HEK293 (cell line): Measurements from ENCODE around the gene KLK13.

ENCODE experiments used
- BCL11B ChIP-seq: fragments of 450-650 bp; formaldehyde crosslinking; IDR thresholded peaks from 2 replicates; pipeline ENCODE4 v1.5.1; 2016; ENCODE audit warnings: low read depth, missing biosample characterization, missing genetic modification characterization
- GLI2 ChIP-seq: fragments of 450-650 bp; formaldehyde crosslinking; IDR thresholded peaks from 2 replicates; pipeline ENCODE4; 2017; ENCODE audit warnings: missing biosample characterization, missing genetic modification characterization, low read depth, borderline replicate concordance
- KLF16 ChIP-seq: fragments of 450-650 bp; formaldehyde crosslinking; IDR thresholded peaks from 2 replicates; pipeline ENCODE4 v1.5.1; 2017; ENCODE audit warnings: missing biosample characterization, missing genetic modification characterization
- KLF8 ChIP-seq: fragments of 450-650 bp; formaldehyde crosslinking; IDR thresholded peaks from 2 replicates; pipeline ENCODE4 v1.5.1; 2016; ENCODE audit warnings: missing biosample characterization, missing genetic modification characterization
- MEIS1 ChIP-seq: sonication (generic); formaldehyde crosslinking; IDR thresholded peaks from 2 replicates; pipeline ENCODE4 v1.8.1; 2022; ENCODE audit warnings: missing genetic modification reagents, mild to moderate bottlenecking, borderline replicate concordance
- SP3 ChIP-seq: fragments of 450-650 bp; formaldehyde crosslinking; IDR thresholded peaks from 2 replicates; pipeline ENCODE4 v1.5.1; 2016; ENCODE audit warnings: missing biosample characterization, missing genetic modification characterization
- SP7 ChIP-seq: fragments of 450-650 bp; formaldehyde crosslinking; IDR thresholded peaks from 2 replicates; pipeline ENCODE4 v1.5.1; 2016; ENCODE audit warnings: missing biosample characterization, missing genetic modification characterization
- YY1 ChIP-seq: fragments of 450-650 bp; formaldehyde crosslinking; IDR thresholded peaks from 2 replicates; pipeline ENCODE4 v1.5.1; 2018; ENCODE audit warnings: missing biosample characterization, missing genetic modification characterization
- YY2 ChIP-seq: fragments of 450-650 bp; formaldehyde crosslinking; IDR thresholded peaks from 2 replicates; pipeline ENCODE4 v1.5.1; 2016; ENCODE audit warnings: missing biosample characterization, missing genetic modification characterization
- ZBTB48 ChIP-seq: fragments of 450-650 bp; formaldehyde crosslinking; IDR thresholded peaks from 2 replicates; pipeline ENCODE4 v1.5.1; 2016; ENCODE audit warnings: missing biosample characterization, missing genetic modification characterization
- ZNF114 ChIP-seq: fragments of 450-650 bp; formaldehyde crosslinking; IDR thresholded peaks from 2 replicates; pipeline ENCODE4 v1.5.0; 2017; ENCODE audit warnings: missing biosample characterization, missing genetic modification characterization
- ZNF133 ChIP-seq: fragments of 450-650 bp; formaldehyde crosslinking; IDR thresholded peaks from 2 replicates; pipeline ENCODE4 v1.5.1; 2016; ENCODE audit warnings: missing biosample characterization, missing genetic modification characterization
- ZNF140 ChIP-seq: fragments of 450-650 bp; formaldehyde crosslinking; IDR thresholded peaks from 2 replicates; pipeline ENCODE4 v1.5.1; 2016; ENCODE audit warnings: missing biosample characterization, missing genetic modification characterization
- ZNF19 ChIP-seq: fragments of 450-650 bp; formaldehyde crosslinking; IDR thresholded peaks from 2 replicates; pipeline ENCODE4; 2016; ENCODE audit warnings: missing biosample characterization, missing genetic modification characterization, low read depth
- ZNF274 ChIP-seq, 2 experiments: fragments of 200-500 bp in 1 of 2; fragments of 450-650 bp in 1 of 2; sonication (Bioruptor generic) in 1 of 2; formaldehyde crosslinking in 1 of 2; IDR thresholded peaks; 2 replicates each; pipeline versions ENCODE4 v1.5.1 to v1.6.1; 2014 to 2016; ENCODE audit warnings: borderline replicate concordance in 1 of 2, inconsistent platforms in 1 of 2, low read length in 1 of 2, missing biosample characterization in 1 of 2, missing genetic modification characterization in 1 of 2
- ZNF561 ChIP-seq: fragments of 450-650 bp; IDR thresholded peaks from 2 replicates; pipeline ENCODE4 v1.5.1; 2018; ENCODE audit warnings: missing biosample characterization, missing genetic modification characterization, borderline replicate concordance
- ZNF585B ChIP-seq: fragments of 450-650 bp; formaldehyde crosslinking; IDR thresholded peaks from 2 replicates; pipeline ENCODE4 v1.5.1; 2016; ENCODE audit warnings: missing biosample characterization, missing genetic modification characterization
- ZNF621 ChIP-seq: fragments of 450-650 bp; formaldehyde crosslinking; IDR thresholded peaks from 2 replicates; pipeline ENCODE4 v1.5.1; 2017; ENCODE audit warnings: missing biosample characterization, missing genetic modification characterization
- ZNF654 ChIP-seq: fragments of 450-650 bp; formaldehyde crosslinking; IDR thresholded peaks from 2 replicates; pipeline ENCODE4 v1.5.1; 2016; ENCODE audit warnings: low read depth, missing biosample characterization, missing genetic modification characterization
- ZNF768 ChIP-seq: fragments of 450-650 bp; formaldehyde crosslinking; IDR thresholded peaks from 2 replicates; pipeline ENCODE4 v1.5.1; 2018; ENCODE audit warnings: missing biosample characterization, mild to moderate bottlenecking, missing genetic modification characterization
- ZNF777 ChIP-seq: fragments of 450-650 bp; formaldehyde crosslinking; IDR thresholded peaks from 2 replicates; pipeline ENCODE4 v1.5.1; 2017; ENCODE audit warnings: missing biosample characterization, missing genetic modification characterization, borderline replicate concordance
- ZSCAN16 ChIP-seq: fragments of 450-650 bp; formaldehyde crosslinking; IDR thresholded peaks from 2 replicates; pipeline ENCODE4 v1.5.1; 2016; ENCODE audit warnings: missing biosample characterization, missing genetic modification characterization
- TF ChIP-seq, protein P1 (sequence below): fragments of 450-650 bp; formaldehyde crosslinking; IDR thresholded peaks from 2 replicates; pipeline ENCODE4 v1.5.1; 2017; ENCODE audit warnings: missing biosample characterization, missing genetic modification characterization
- TF ChIP-seq, protein P2 (sequence below): fragments of 450-650 bp; formaldehyde crosslinking; IDR thresholded peaks from 2 replicates; pipeline ENCODE4 v1.5.1; 2016; ENCODE audit warnings: missing biosample characterization, missing genetic modification characterization
- TF ChIP-seq, protein P3 (sequence below): fragments of 450-650 bp; formaldehyde crosslinking; IDR thresholded peaks from 2 replicates; pipeline ENCODE4 v1.5.1; 2016; ENCODE audit warnings: missing biosample characterization, missing genetic modification characterization
- TF ChIP-seq, protein P4 (sequence below): fragments of 450-650 bp; formaldehyde crosslinking; IDR thresholded peaks from 2 replicates; pipeline ENCODE4 v1.5.1; 2016; ENCODE audit warnings: missing biosample characterization, missing genetic modification characterization
- TF ChIP-seq, protein P5 (sequence below): fragments of 450-650 bp; formaldehyde crosslinking; IDR thresholded peaks from 2 replicates; pipeline ENCODE4 v1.5.1; 2016; ENCODE audit warnings: missing biosample characterization, missing genetic modification characterization
- TF ChIP-seq, protein P6 (sequence below): fragments of 450-650 bp; IDR thresholded peaks from 2 replicates; pipeline ENCODE4 v1.5.1; 2018; ENCODE audit warnings: missing biosample characterization, mild to moderate bottlenecking, missing genetic modification characterization
- TF ChIP-seq, protein P7 (sequence below): fragments of 450-650 bp; formaldehyde crosslinking; IDR thresholded peaks from 2 replicates; pipeline ENCODE4 v1.5.1; 2016; ENCODE audit warnings: missing biosample characterization, missing genetic modification characterization

Gene KLK13

DNA sequence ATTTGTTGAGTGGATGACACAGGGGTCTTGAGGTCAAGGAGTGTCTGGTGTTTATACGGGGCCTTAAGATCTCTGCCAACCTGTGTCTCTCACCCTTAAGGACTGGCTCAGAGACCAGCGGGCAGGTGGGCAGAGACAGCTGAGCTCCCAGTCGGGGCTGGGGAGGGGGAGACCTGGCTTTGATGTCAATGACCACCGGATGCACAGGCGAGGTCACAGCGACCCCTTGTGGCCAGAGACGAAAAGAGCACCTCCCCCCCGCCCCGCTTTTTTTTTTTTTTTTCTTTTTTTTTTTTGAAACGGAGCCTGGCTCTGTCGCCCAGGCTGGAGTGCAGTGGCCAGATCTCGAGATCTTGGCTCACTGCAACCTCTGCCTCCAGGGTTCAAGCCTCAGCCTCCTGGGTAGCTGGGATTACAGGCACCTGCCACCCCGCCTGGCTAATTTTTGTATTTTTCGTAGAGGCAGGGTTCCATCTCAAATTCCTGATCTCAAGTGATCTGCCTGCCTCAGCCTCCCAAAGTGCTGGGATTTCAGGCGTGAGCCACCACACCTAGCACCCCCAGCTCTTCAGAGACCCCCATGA lies 29.9 kb upstream of the KLK13 start (continued):
- TF ChIP-seq ZNF654 (tag by site-specific recombination) (peak; percentile 85), ZNF585B (tag by site-specific recombination) (no peak), SP3 (tag by site-specific recombination) (no peak), ZBTB48 (tag by site-specific recombination) (no peak), GLI2 (tag by site-specific recombination) (no peak), ZNF777 (tag by site-specific recombination) (no peak), BCL11B (tag by site-specific recombination) (peak; percentile 54; the same call in 1 of the 2 replicates), ZNF561 (tag by site-specific recombination) (no peak), YY1 (tag by site-specific recombination) (no peak), ZNF621 (tag by site-specific recombination) (no peak), ZNF274 (IDR thresholded peaks at IDR 0.05; ENCODE audit: low read length) (no peak), ZNF274 (tag by site-specific recombination; IDR thresholded peaks at IDR 0.05; ENCODE audit: borderline replicate concordance) (no peak), ZNF140 (tag by site-specific recombination) (no peak), ZNF133 (tag by site-specific recombination) (no peak), MEIS1 (CRISPR knock-in tag) (no peak), KLF16 (no peak), ZSCAN16 (tag by site-specific recombination) (no peak), ZNF114 (tag by site-specific recombination) (no peak), SP7 (tag by site-specific recombination) (no peak), KLF8 (0 out of 2 replicates have a peak, but pooled peaks have one; percentile 25), ZNF19 (tag by site-specific recombination) (no peak), YY2 (tag by site-specific recombination) (no peak), ZNF768 (tag by site-specific recombination) (no peak)
- TF ChIP-seq, protein P1, sequence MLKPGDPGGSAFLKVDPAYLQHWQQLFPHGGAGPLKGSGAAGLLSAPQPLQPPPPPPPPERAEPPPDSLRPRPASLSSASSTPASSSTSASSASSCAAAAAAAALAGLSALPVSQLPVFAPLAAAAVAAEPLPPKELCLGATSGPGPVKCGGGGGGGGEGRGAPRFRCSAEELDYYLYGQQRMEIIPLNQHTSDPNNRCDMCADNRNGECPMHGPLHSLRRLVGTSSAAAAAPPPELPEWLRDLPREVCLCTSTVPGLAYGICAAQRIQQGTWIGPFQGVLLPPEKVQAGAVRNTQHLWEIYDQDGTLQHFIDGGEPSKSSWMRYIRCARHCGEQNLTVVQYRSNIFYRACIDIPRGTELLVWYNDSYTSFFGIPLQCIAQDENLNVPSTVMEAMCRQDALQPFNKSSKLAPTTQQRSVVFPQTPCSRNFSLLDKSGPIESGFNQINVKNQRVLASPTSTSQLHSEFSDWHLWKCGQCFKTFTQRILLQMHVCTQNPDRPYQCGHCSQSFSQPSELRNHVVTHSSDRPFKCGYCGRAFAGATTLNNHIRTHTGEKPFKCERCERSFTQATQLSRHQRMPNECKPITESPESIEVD: no peak
- TF ChIP-seq, protein P2, sequence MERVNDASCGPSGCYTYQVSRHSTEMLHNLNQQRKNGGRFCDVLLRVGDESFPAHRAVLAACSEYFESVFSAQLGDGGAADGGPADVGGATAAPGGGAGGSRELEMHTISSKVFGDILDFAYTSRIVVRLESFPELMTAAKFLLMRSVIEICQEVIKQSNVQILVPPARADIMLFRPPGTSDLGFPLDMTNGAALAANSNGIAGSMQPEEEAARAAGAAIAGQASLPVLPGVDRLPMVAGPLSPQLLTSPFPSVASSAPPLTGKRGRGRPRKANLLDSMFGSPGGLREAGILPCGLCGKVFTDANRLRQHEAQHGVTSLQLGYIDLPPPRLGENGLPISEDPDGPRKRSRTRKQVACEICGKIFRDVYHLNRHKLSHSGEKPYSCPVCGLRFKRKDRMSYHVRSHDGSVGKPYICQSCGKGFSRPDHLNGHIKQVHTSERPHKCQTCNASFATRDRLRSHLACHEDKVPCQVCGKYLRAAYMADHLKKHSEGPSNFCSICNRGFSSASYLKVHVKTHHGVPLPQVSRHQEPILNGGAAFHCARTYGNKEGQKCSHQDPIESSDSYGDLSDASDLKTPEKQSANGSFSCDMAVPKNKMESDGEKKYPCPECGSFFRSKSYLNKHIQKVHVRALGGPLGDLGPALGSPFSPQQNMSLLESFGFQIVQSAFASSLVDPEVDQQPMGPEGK: 0 out of 2 replicates have a peak, but pooled peaks have one; percentile 32
- TF ChIP-seq, protein P3, sequence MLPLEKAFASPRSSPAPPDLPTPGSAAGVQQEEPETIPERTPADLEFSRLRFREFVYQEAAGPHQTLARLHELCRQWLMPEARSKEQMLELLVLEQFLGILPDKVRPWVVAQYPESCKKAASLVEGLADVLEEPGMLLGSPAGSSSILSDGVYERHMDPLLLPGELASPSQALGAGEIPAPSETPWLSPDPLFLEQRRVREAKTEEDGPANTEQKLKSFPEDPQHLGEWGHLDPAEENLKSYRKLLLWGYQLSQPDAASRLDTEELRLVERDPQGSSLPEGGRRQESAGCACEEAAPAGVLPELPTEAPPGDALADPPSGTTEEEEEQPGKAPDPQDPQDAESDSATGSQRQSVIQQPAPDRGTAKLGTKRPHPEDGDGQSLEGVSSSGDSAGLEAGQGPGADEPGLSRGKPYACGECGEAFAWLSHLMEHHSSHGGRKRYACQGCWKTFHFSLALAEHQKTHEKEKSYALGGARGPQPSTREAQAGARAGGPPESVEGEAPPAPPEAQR (tag by site-specific recombination): no peak
- TF ChIP-seq, protein P4, sequence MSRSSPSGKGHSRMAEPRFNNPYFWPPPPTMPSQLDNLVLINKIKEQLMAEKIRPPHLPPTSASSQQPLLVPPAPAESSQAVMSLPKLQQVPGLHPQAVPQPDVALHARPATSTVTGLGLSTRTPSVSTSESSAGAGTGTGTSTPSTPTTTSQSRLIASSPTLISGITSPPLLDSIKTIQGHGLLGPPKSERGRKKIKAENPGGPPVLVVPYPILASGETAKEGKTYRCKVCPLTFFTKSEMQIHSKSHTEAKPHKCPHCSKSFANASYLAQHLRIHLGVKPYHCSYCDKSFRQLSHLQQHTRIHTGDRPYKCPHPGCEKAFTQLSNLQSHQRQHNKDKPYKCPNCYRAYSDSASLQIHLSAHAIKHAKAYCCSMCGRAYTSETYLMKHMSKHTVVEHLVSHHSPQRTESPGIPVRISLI (tag by site-specific recombination): peak; percentile 95
- TF ChIP-seq, protein P5, sequence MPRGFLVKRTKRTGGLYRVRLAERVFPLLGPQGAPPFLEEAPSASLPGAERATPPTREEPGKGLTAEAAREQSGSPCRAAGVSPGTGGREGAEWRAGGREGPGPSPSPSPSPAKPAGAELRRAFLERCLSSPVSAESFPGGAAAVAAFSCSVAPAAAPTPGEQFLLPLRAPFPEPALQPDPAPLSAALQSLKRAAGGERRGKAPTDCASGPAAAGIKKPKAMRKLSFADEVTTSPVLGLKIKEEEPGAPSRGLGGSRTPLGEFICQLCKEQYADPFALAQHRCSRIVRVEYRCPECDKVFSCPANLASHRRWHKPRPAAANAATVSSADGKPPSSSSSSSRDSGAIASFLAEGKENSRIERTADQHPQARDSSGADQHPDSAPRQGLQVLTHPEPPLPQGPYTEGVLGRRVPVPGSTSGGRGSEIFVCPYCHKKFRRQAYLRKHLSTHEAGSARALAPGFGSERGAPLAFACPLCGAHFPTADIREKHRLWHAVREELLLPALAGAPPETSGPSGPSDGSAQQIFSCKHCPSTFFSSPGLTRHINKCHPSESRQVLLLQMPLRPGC: no peak
- TF ChIP-seq, protein P6, sequence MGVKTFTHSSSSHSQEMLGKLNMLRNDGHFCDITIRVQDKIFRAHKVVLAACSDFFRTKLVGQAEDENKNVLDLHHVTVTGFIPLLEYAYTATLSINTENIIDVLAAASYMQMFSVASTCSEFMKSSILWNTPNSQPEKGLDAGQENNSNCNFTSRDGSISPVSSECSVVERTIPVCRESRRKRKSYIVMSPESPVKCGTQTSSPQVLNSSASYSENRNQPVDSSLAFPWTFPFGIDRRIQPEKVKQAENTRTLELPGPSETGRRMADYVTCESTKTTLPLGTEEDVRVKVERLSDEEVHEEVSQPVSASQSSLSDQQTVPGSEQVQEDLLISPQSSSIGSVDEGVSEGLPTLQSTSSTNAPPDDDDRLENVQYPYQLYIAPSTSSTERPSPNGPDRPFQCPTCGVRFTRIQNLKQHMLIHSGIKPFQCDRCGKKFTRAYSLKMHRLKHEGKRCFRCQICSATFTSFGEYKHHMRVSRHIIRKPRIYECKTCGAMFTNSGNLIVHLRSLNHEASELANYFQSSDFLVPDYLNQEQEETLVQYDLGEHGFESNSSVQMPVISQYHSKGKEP (tag by site-specific recombination): no peak
- TF ChIP-seq, protein P7, sequence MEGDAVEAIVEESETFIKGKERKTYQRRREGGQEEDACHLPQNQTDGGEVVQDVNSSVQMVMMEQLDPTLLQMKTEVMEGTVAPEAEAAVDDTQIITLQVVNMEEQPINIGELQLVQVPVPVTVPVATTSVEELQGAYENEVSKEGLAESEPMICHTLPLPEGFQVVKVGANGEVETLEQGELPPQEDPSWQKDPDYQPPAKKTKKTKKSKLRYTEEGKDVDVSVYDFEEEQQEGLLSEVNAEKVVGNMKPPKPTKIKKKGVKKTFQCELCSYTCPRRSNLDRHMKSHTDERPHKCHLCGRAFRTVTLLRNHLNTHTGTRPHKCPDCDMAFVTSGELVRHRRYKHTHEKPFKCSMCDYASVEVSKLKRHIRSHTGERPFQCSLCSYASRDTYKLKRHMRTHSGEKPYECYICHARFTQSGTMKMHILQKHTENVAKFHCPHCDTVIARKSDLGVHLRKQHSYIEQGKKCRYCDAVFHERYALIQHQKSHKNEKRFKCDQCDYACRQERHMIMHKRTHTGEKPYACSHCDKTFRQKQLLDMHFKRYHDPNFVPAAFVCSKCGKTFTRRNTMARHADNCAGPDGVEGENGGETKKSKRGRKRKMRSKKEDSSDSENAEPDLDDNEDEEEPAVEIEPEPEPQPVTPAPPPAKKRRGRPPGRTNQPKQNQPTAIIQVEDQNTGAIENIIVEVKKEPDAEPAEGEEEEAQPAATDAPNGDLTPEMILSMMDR (tag by site-specific recombination): peak; percentile 74
